ENCODE measurements around the gene ZNF207.
"Not testable (repeated sequence)": the region's sequence is repeated elsewhere in the genome, so short reads cannot be mapped to it uniquely, and the experiment has no call there.

The ZNF207 gene

GRCh38 chr17:32388613-32389459, 38.9 kb downstream of the ZNF207 start:
- DNase-seq, result no peak

- no peak for DNase-seq
Observed at GRCh38 chr17:32393904-32394303, 43.9 kb downstream of the ZNF207 start.

GRCh38 chr17:32396343-32396742, 46.4 kb downstream of the ZNF207 start:
- no peak for DNase-seq

- DNase-seq, result no peak
Observed at GRCh38 chr17:32398946-32399345, 49.0 kb downstream of the ZNF207 start.

GRCh38 chr17:32410085-32410484, 60.1 kb downstream of the ZNF207 start:
- DNase-seq, result not testable (repeated sequence)

- DNase-seq, result no peak
Observed at GRCh38 chr17:32426894-32427293, 76.9 kb downstream of the ZNF207 start.

- no peak for DNase-seq
Observed at GRCh38 chr17:32429598-32429997, 79.6 kb downstream of the ZNF207 start.
